Measurements from ENCODE around the gene MED6.

GRCh38 chr14:70611216-70611615, 10.8 kb upstream of the MED6 start:
- TF ChIP-seq EZH2 (IDR thresholded peaks at IDR 0.05; ENCODE audit: low read length, missing control alignments) (no peak), CTCF (conservative IDR thresholded peaks at IDR 0.05 in 1 of 2, IDR thresholded peaks at IDR 0.05 in 1 of 2; ENCODE audit: low read depth in 1 of 2, low read length in 2 of 2) (no peak)
